Hippocampal formation (tissue), 2 donors: ENCODE data around the gene FAM20C.

Experiments used
- DNase-seq, 2 donors: peaks; one replicate each; lab custom pipeline; 2025; lab: John Stamatoyannopoulos, UW

The FAM20C gene

DNA sequence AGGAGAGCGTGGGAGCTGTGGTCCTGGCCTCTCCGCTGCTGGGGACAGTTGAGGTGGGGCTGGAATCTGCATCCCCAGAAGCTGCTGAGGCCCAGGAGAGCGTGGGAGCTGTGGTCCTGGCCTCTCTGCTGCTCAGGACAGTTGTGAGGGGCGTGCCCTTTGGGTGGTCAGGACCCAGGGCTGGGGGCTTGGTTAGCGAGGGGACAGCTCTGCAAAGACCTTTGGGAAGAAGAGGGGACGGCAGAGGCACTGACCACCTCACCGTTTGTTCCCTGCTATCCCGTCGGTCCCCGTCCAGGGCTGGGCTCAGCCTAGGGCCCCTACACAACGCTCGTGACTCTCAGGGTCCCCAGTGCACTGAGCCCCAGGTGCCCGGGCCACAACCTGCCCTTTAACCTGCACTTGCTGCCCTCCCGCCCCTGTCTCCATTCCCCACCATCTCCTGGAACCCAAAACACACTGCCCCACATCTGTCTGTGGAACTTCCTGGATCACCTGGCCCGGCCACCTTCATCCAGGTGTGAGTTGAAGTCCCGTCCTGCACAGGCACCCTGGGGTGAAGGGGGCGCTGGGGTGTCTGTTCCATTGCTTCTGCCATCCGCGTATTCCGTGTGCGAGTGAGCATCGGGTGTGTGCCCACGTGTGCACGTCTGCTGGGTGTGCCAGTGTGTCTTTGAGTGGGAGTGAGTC lies 111.7 kb downstream of the FAM20C start:
- no peak for DNase-seq

- no peak for DNase-seq
These were observed 112.4 kb downstream of the FAM20C start for GRCh38 chr7:304574-305409.

GRCh38 chr7:305410-306151 lies 113.2 kb downstream of the FAM20C start:
- DNase-seq, result no peak

- no peak for DNase-seq
These were observed 115.6 kb downstream of the FAM20C start for GRCh38 chr7:307970-308369.

GRCh38 chr7:309586-310228 lies 117.3 kb downstream of the FAM20C start:
- no peak for DNase-seq
